Measurements from ENCODE around the gene DSCAML1. TPM values are rescaled to one million over a fixed set of nuclear protein-coding genes. Genes with fewer than 3 reads are reported as not detected.

The DSCAML1 gene
- total RNA-seq, 1 experiment from 2014 or later, result not detected

DNA sequence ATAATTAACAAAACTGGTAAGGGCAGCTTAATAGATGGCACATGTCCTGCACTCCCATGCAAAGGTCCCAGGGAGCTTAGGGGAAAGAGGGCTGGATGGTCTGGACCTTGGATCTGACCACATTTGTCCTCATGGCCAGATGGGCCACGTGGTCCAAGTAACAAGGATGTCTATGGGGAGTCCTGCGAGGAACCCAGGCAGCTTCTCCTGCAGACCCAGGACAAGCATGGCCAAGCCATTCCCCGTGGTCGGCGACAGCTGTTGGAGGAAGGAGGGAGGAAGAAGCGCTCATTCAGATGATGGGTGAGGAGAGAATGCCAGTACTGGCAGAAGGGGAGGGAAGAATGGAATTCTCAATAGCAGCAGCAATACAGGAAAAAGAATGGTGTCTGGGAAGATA lies 109.2 kb downstream of the DSCAML1 start:
- CTCF ChIA-PET, result no interaction called here

More for the DNA sequence above, 109.2 kb downstream of the DSCAML1 start:
- Histone ChIP-seq H2AFZ (ENCODE audit: low read depth, low read length, poor library complexity, severe bottlenecking) (no peak overlapping the region), H3K9me3 (ENCODE audit: control insufficient read depth in 1 of 2, insufficient read depth in 1 of 2, low read depth in 1 of 2, low read length in 2 of 2) (no peaks in the 10 kb centered on the region), H3K4me2 (ENCODE audit: low read length) (no peak overlapping the region), H3K4me3 (replicated peaks in 1 of 2; ENCODE audit: low read depth in 1 of 2, low read length in 2 of 2) (no peak overlapping the region), H4K20me1 (ENCODE audit: insufficient read depth) (no peaks in the 10 kb centered on the region), H3K27me3 (ENCODE audit: insufficient read depth, low read length) (no peaks in the 10 kb centered on the region; the same call in 1 of the 2 replicates), H3K79me2 (ENCODE audit: insufficient read depth, low read length) (no peaks in the 10 kb centered on the region), H3K27ac (ENCODE audit: low read depth, low read length) (no peak overlapping the region), H3K4me1 (ENCODE audit: control insufficient read depth in 1 of 2, insufficient read depth in 2 of 2, low read length in 2 of 2) (no peaks in the 10 kb centered on the region), H3K36me3 (ENCODE audit: control insufficient read depth in 1 of 2, insufficient read depth in 2 of 2, low read length in 2 of 2) (no peaks in the 10 kb centered on the region), H3K9ac (ENCODE audit: low read length) (no peak overlapping the region), H3K9me2 (ENCODE audit: insufficient read depth) (no peaks in the 10 kb centered on the region)
- no TSS peak for BruUV-seq (replicated peaks)
- TF ChIP-seq SIN3A (IDR thresholded peaks at IDR 0.05; ENCODE audit: low read depth) (no peak), CBX3 (IDR thresholded peaks at IDR 0.05; ENCODE audit: low read depth) (no peak), SRF (IDR thresholded peaks at IDR 0.05; ENCODE audit: low read depth) (no peak), ATF3 (IDR thresholded peaks at IDR 0.05) (no peak), POLR2AphosphoS5 (IDR thresholded peaks at IDR 0.05; ENCODE audit: low read depth, low read length) (no peak), FOSL1 (IDR thresholded peaks at IDR 0.05; ENCODE audit: low read depth) (no peak), POLR2A (IDR thresholded peaks at IDR 0.05; ENCODE audit: borderline replicate concordance, extremely low read depth, insufficient read depth, insufficient read length) (no peak), ELF1 (IDR thresholded peaks at IDR 0.05; ENCODE audit: borderline replicate concordance, low read depth) (no peak), YY1 (IDR thresholded peaks at IDR 0.05; ENCODE audit: extremely low read depth, insufficient replicate concordance, low read depth, low read length) (no peak), SP1 (IDR thresholded peaks at IDR 0.05; ENCODE audit: low read depth) (no peak), EZH2 (IDR thresholded peaks at IDR 0.05) (no peak), REST (IDR thresholded peaks at IDR 0.05; ENCODE audit: low read depth) (no peak)
- TF ChIP-seq, protein P1, sequence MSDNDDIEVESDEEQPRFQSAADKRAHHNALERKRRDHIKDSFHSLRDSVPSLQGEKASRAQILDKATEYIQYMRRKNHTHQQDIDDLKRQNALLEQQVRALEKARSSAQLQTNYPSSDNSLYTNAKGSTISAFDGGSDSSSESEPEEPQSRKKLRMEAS (IDR thresholded peaks at IDR 0.05), result no peak
- intact Hi-C loops (cut with micrococcal nuclease), result no loop called here
- POLR2A ChIA-PET, result no interaction called here
- ATAC-seq, result no peak
- no peak for DNase-seq (ENCODE audit: low read depth, low spot score)
- RAD21 ChIA-PET (ENCODE audit: low non-redundant PET in 1 of 2, low total read pairs in 2 of 2, uncharacterized antibody in 2 of 2, unreplicated experiment in 2 of 2), result no interaction called here

Data from HCT116 (cell line).